Measurements from ENCODE around the gene ETAA1. TPM values are rescaled to one million over a fixed set of nuclear protein-coding genes. Genes with fewer than 3 reads are reported as not detected.

Gene ETAA1
- total and polyA plus RNA-seq, 2 of the 13 experiments (the other 11 are each of a cell fraction or from before 2014, with no cell fraction given) = 9.1 to 16.2 TPM

GRCh38 chr2:67397143-67397986 is at the start of gene ETAA1 (continued):
- TF ChIP-seq ZNF10 (CRISPR knock-in tag; IDR thresholded peaks at IDR 0.05; ENCODE audit: borderline replicate concordance, low read depth) (no peak), ZNF746 (CRISPR knock-in tag; IDR thresholded peaks at IDR 0.05) (peak; percentile 74; the same call in 1 of the 2 replicates), ZBTB44 (CRISPR knock-in tag; IDR thresholded peaks at IDR 0.05) (no peak), POGZ (CRISPR knock-in tag; IDR thresholded peaks at IDR 0.05) (peak; percentile 88), ZNF230 (CRISPR knock-in tag; IDR thresholded peaks at IDR 0.05) (peak; percentile 86; the same call in 1 of the 2 replicates), MTF2 (CRISPR knock-in tag; IDR thresholded peaks at IDR 0.05; ENCODE audit: borderline replicate concordance) (no peak; the same call in 1 of the 2 replicates), ZNF629 (CRISPR knock-in tag; conservative IDR thresholded peaks at IDR 0.05) (no peak), ZBTB10 (CRISPR knock-in tag; IDR thresholded peaks at IDR 0.05; ENCODE audit: borderline replicate concordance) (no peak), POLR2AphosphoS2 (IDR thresholded peaks at IDR 0.05; ENCODE audit: low read depth, low read length) (no peak), ZNF883 (CRISPR knock-in tag; IDR thresholded peaks at IDR 0.05; ENCODE audit: not compliant biosample characterization) (peak; percentile 86), ZMAT5 (CRISPR knock-in tag; IDR thresholded peaks at IDR 0.05; ENCODE audit: borderline replicate concordance, low read depth) (no peak), ZNF605 (CRISPR knock-in tag; IDR thresholded peaks at IDR 0.05) (0 out of 2 replicates have a peak, but pooled peaks have one; percentile 57), TAF1 (CRISPR knock-in tag; IDR thresholded peaks at IDR 0.05) (peak; percentile 99), IRF2 (CRISPR knock-in tag; IDR thresholded peaks at IDR 0.05) (peak; percentile 81), FIP1L1 (IDR thresholded peaks at IDR 0.05; ENCODE audit: borderline replicate concordance, insufficient read depth, low read depth, low read length) (no peak), ZBTB33 (CRISPR knock-in tag; IDR thresholded peaks at IDR 0.05) (no peak), ZNF414 (CRISPR knock-in tag; IDR thresholded peaks at IDR 0.05) (no peak), ATRX (CRISPR knock-in tag; IDR thresholded peaks at IDR 0.05; ENCODE audit: borderline replicate concordance) (no peak), ADNP (CRISPR knock-in tag; IDR thresholded peaks at IDR 0.05) (no peak), YEATS2 (CRISPR knock-in tag; IDR thresholded peaks at IDR 0.05; ENCODE audit: borderline replicate concordance) (0 out of 2 replicates have a peak, but pooled peaks have one; percentile 72), ZNF382 (CRISPR knock-in tag; IDR thresholded peaks at IDR 0.05; ENCODE audit: borderline replicate concordance) (no peak), ZSCAN22 (CRISPR knock-in tag; IDR thresholded peaks at IDR 0.05) (no peak)

Data from HepG2 (cell line).